Esophagus muscularis mucosa (tissue), 4 donors: Measurements from ENCODE around the gene SLC6A11. TPM values are rescaled to one million over a fixed set of nuclear protein-coding genes. Genes with fewer than 3 reads are reported as not detected.

Experiments used
- DNase-seq: peaks from one replicate; pipeline ENCODE4 v3.0.0-alpha.2; 2017; ENCODE audit errors: extremely low spot score
- H3K27ac ChIP-seq, 4 donors: fragments of 200-600 bp; sonication (generic); replicated peaks in 1 of 4; 1 replicate in 3 of 4; 2 replicates in 1 of 4; pipeline ENCODE4 v1.5.1; 2016 to 2019; ENCODE audit warnings: mild to moderate bottlenecking in 1 of 4
- H3K27me3 ChIP-seq, 4 donors: fragments of 200-600 bp; sonication (generic); one replicate each; pipeline versions ENCODE4 v1.5.1 to v1.6.0; 2016 to 2019
- H3K36me3 ChIP-seq, 4 donors: fragments of 200-600 bp; sonication (generic); one replicate each; pipeline ENCODE4 v1.5.1; 2016 to 2019
- H3K4me1 ChIP-seq, 4 donors: fragments of 200-600 bp; sonication (generic); one replicate each; pipeline ENCODE4 v1.5.1; 2016 to 2019
- H3K4me3 ChIP-seq, 4 donors: fragments of 200-600 bp; sonication (generic); 1 replicate in 2 of 4; 2 replicates in 2 of 4; pipeline ENCODE4 v1.5.1; 2016 to 2019; ENCODE audit warnings: mild to moderate bottlenecking in 4 of 4, moderate library complexity in 1 of 4
- H3K9me3 ChIP-seq, 4 donors: fragments of 200-600 bp; sonication (generic); 1 replicate in 3 of 4; 2 replicates in 1 of 4; pipeline ENCODE4 v1.5.1; 2016 to 2019
- EP300 ChIP-seq: sonication (generic); formaldehyde crosslinking; IDR thresholded peaks from one replicate; pipeline ENCODE4 v1.6.1; 2017; ENCODE audit warnings: antibody characterized with exemption
- POLR2A ChIP-seq: fragments of 450-650 bp; IDR thresholded peaks from one replicate; pipeline ENCODE4 v1.6.1; 2017; ENCODE audit warnings: antibody characterized with exemption, moderate library complexity, mild to moderate bottlenecking, low read depth
- POLR2AphosphoS5 ChIP-seq, 2 donors: sonication (generic); formaldehyde crosslinking; IDR thresholded peaks; one replicate each; pipeline ENCODE4 v1.6.1; 2017; ENCODE audit warnings: antibody characterized with exemption in 2 of 2
- WGBS: methylation state at CpG from one replicate; pipeline ENCODE4 v1.1.5; 2018; 5-methylcytosine and 5-hydroxymethylcytosine counted together
- intact Hi-C: fragments of 100-400 bp; cut with DNase I; formaldehyde crosslinking; loops from one replicate; pipeline ENCODE4 v1.15.1; 2023
- total RNA-seq, 4 donors: library from RNA; depleted of rRNA; stranded (reverse); fragments of >200 nt; gene quantifications; one replicate each; pipeline versions ENCODE4 v1.1.0 to v1.2.1, GENCODE V29; 2016
- TF ChIP-seq, protein P1 (sequence below), 3 experiments: fragments of 200-600 bp in 2 of 3; fragments of 450-650 bp in 1 of 3; sonication (generic) in 2 of 3; IDR thresholded peaks; one replicate each; pipeline ENCODE4 v1.5.1; 2017 to 2019; ENCODE audit warnings: antibody characterized with exemption in 3 of 3, mild to moderate bottlenecking in 2 of 3, moderate library complexity in 1 of 3

Gene SLC6A11
- total RNA-seq, 4 donors from 2014 or later: not detected

DNA sequence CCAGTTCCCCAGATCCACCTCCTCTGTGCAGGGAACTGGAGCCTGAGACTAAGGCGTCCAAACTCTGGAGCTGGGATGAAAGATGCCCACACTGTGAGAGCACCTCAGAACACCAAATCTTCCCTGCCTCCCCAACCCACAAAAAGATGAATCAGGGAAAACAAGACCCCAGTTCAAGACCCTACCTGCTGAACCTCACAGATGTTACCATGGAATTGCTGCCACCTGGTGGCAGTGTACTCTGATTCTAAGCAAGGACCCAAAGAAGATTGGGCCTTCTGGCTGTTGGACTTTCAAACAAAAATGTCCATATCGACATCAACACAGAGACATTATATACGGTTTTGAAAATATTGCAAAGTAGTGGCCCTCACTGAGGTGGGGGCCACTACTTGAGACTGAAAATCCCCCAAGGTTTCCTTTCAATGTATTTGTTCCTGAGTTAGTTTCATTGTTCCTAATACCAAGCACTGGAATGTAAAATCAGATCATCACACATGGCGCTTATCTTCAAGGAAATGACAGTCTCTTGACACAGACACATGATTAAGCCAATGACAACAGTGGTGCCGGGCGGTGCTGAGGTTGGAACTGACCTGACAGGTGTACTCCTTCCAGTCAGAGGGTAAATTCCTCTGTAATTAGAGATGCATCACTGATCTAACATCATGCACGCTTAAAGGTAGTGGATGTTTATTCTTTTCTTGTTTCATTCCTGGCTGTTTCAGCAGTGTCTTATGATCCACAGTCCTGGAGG, 67.6 kb downstream of the SLC6A11 start:
- Histone ChIP-seq H3K4me1 (no peaks in the 10 kb centered on the region), H3K27me3 (peaks cover 0 to 37% (median 0%) of the 10 kb centered on the region in 4 donors), H3K9me3 (no peaks in the 10 kb centered on the region), H3K27ac (no peak overlapping the region), H3K36me3 (no peaks in the 10 kb centered on the region), H3K4me3 (no peak overlapping the region)
- WGBS: 77% methylated on average over 7 of the region's 7 CpGs
- no peak for DNase-seq
- intact Hi-C loops: no loop called here
- TF ChIP-seq EP300: no peak
- TF ChIP-seq POLR2A: no peak
- TF ChIP-seq, protein P1, sequence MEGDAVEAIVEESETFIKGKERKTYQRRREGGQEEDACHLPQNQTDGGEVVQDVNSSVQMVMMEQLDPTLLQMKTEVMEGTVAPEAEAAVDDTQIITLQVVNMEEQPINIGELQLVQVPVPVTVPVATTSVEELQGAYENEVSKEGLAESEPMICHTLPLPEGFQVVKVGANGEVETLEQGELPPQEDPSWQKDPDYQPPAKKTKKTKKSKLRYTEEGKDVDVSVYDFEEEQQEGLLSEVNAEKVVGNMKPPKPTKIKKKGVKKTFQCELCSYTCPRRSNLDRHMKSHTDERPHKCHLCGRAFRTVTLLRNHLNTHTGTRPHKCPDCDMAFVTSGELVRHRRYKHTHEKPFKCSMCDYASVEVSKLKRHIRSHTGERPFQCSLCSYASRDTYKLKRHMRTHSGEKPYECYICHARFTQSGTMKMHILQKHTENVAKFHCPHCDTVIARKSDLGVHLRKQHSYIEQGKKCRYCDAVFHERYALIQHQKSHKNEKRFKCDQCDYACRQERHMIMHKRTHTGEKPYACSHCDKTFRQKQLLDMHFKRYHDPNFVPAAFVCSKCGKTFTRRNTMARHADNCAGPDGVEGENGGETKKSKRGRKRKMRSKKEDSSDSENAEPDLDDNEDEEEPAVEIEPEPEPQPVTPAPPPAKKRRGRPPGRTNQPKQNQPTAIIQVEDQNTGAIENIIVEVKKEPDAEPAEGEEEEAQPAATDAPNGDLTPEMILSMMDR (IDR thresholded peaks at IDR 0.05): peak in 1 of 3 experiments; percentile 7
- TF ChIP-seq POLR2AphosphoS5 (IDR thresholded peaks at IDR 0.05): no peak

DNA sequence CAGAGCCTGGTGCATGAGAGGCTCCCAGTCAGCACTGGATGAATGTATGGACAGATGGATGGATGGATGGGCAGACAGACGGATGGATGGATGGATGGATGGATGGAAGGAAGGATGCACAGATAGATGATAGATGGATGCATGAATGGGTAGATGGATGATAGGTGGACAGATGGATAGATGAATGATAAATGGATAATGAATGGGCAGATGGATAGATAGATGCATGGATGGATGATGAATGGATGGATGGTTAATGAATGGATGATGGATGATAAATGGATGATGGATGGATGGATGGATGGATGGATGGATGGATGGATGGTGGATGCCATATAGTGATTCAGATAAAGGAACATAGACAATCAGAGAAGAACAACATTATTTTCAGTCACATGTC, 71.0 kb downstream of the SLC6A11 start:
- intact Hi-C loops: no loop called here

GRCh38 chr3:10888518-10889090, 72.6 kb downstream of the SLC6A11 start:
- intact Hi-C loops: no loop called here
- H3K4me1 ChIP-seq: no peaks in the 10 kb centered on the region
- no peak overlapping the region for H3K27ac ChIP-seq
- no peak for DNase-seq
- H3K9me3 ChIP-seq: peaks cover 0 to 30% (median 22%) of the 10 kb centered on the region in 4 donors
- H3K4me3 ChIP-seq: no peak overlapping the region
- no peaks in the 10 kb centered on the region for H3K36me3 ChIP-seq
- TF ChIP-seq, protein P1 (IDR thresholded peaks at IDR 0.05): no peak
- TF ChIP-seq POLR2A: no peak
- no peak for TF ChIP-seq POLR2AphosphoS5 (IDR thresholded peaks at IDR 0.05)
- TF ChIP-seq EP300: no peak
- WGBS: 69% methylated on average over 3 of the region's 3 CpGs
- H3K27me3 ChIP-seq: peaks cover 0 to 27% (median 0%) of the 10 kb centered on the region in 4 donors

More for the DNA sequence above, 71.0 kb downstream of the SLC6A11 start:
- Histone ChIP-seq H3K4me3 (no peak overlapping the region), H3K9me3 (peaks cover 0 to 26% (median 22%) of the 10 kb centered on the region in 4 donors), H3K4me1 (no peaks in the 10 kb centered on the region), H3K27ac (no peak overlapping the region), H3K27me3 (peaks cover 0 to 23% (median 0%) of the 10 kb centered on the region in 4 donors), H3K36me3 (no peaks in the 10 kb centered on the region)
- no peak for DNase-seq
- no peak for TF ChIP-seq POLR2A
- TF ChIP-seq EP300: no peak
- TF ChIP-seq POLR2AphosphoS5 (IDR thresholded peaks at IDR 0.05): no peak
- TF ChIP-seq, protein P1 (IDR thresholded peaks at IDR 0.05): no peak
- WGBS: 79% methylated on average over 1 of the region's 1 CpG

GRCh38 chr3:10889206-10889960, 73.4 kb downstream of the SLC6A11 start:
- peaks cover 0 to 30% (median 22%) of the 10 kb centered on the region in 4 donors for H3K9me3 ChIP-seq
- no peak overlapping the region for H3K4me3 ChIP-seq
- no peaks in the 10 kb centered on the region for H3K36me3 ChIP-seq
- H3K27ac ChIP-seq: no peak overlapping the region
- H3K27me3 ChIP-seq: peaks cover 0 to 30% (median 0%) of the 10 kb centered on the region in 4 donors
- WGBS: 88% methylated on average over 2 of the region's 2 CpGs
- TF ChIP-seq POLR2A (no peak), EP300 (no peak), POLR2AphosphoS5 (IDR thresholded peaks at IDR 0.05) (no peak)
- TF ChIP-seq, protein P1 (IDR thresholded peaks at IDR 0.05): no peak
- DNase-seq: no peak
- H3K4me1 ChIP-seq: no peaks in the 10 kb centered on the region
- intact Hi-C loops: no loop called here
